Endothelial cell of umbilical vein (primary cell): ENCODE measurements around the gene ABLIM2. TPM values are rescaled to one million over a fixed set of nuclear protein-coding genes. Genes with fewer than 3 reads are reported as not detected.

Experiments used
- BruUV-seq: library from RNA; stranded (reverse); fragments of 400-500 nt; replicated peaks from 2 replicates; lab custom pipeline; 2021; lab: Mats Ljungman, UMichigan
- CTCF ChIA-PET: fragments of 300-600, 350-600 bp; sonication (Branson Sonifier 250); formaldehyde crosslinking; loops from one replicate; lab custom pipeline; 2021; ENCODE audit warnings: antibody characterized with exemption, inconsistent platforms; lab: Charles Lee
- POLR2A ChIA-PET: fragments of 300-600, 350-600 bp; sonication (Branson Sonifier 250); formaldehyde crosslinking; loops from one replicate; lab custom pipeline; 2021; ENCODE audit warnings: antibody characterized with exemption, inconsistent platforms; lab: Charles Lee
- DNase-seq: peaks from one replicate; pipeline ENCODE4 v3.0.0-alpha.2; 2011; ENCODE audit warnings: low read depth, low spot score
- FAIRE-seq: peaks from 2 replicates; lab custom pipeline; 2011; peaks lifted over from hg19 to GRCh38; lab: Jason Lieb, UNC
- H2AFZ ChIP-seq: 2 replicates; pipeline ENCODE4 v1.6.0; 2012; ENCODE audit warnings: low read depth, low read length, control low read depth, inconsistent platforms
- H3K27ac ChIP-seq: 2 replicates; pipeline ENCODE4 v1.5.1; 2011; ENCODE audit warnings: low read depth, mild to moderate bottlenecking, control low read depth, low read length, moderate library complexity; ENCODE audit not compliant: insufficient read depth
- H3K27me3 ChIP-seq, 2 experiments: 2 replicates each; pipeline versions ENCODE4 v1.6.0 to v1.6.1; 2011; ENCODE audit warnings: low read length in 2 of 2, mixed read lengths in 1 of 2; ENCODE audit not compliant: control insufficient read depth in 2 of 2, insufficient read depth in 2 of 2
- H3K36me3 ChIP-seq, 2 experiments: 2 replicates in 1 of 2; 3 replicates in 1 of 2; pipeline ENCODE4 v1.5.1; 2011; ENCODE audit warnings: low read length in 2 of 2, mild to moderate bottlenecking in 1 of 2, moderate library complexity in 1 of 2; ENCODE audit not compliant: control insufficient read depth in 2 of 2, insufficient read depth in 2 of 2; ENCODE audit errors: extremely low read depth in 1 of 2
- H3K4me1 ChIP-seq: 3 replicates; pipeline ENCODE4 v1.5.1; 2011; ENCODE audit warnings: mild to moderate bottlenecking, low read length; ENCODE audit not compliant: control insufficient read depth, insufficient read depth; ENCODE audit errors: extremely low read depth
- H3K4me2 ChIP-seq: 2 replicates; pipeline ENCODE4 v1.6.1; 2011; ENCODE audit warnings: low read length, control low read depth, mixed read lengths; ENCODE audit not compliant: insufficient read depth
- H3K4me3 ChIP-seq, 3 experiments: fragments of 200-600 bp in 1 of 3; sonication (generic), shearing (Covaris generic) in 1 of 3; replicated peaks in 1 of 3; 2 replicates each; pipeline ENCODE4 v1.5.1; 2011 to 2016; ENCODE audit warnings: control low read depth in 3 of 3, low read length in 3 of 3, mild to moderate bottlenecking in 2 of 3, inconsistent platforms in 1 of 3, low read depth in 1 of 3, moderate library complexity in 1 of 3; ENCODE audit not compliant: insufficient read depth in 1 of 3
- H3K79me2 ChIP-seq: 2 replicates; pipeline ENCODE4 v1.6.0; 2012; ENCODE audit warnings: low read length, inconsistent platforms; ENCODE audit not compliant: control insufficient read depth, insufficient read depth
- H3K9ac ChIP-seq: replicated peaks from 2 replicates; pipeline ENCODE3; 2011; ENCODE audit warnings: low read length, control low read depth; ENCODE audit not compliant: insufficient read depth; ENCODE audit errors: extremely low read depth
- H3K9me1 ChIP-seq: replicated peaks from 3 replicates; pipeline ENCODE4 v1.6.0; 2011; ENCODE audit warnings: mild to moderate bottlenecking, low read length; ENCODE audit not compliant: control insufficient read depth, insufficient read depth; ENCODE audit errors: extremely low read depth
- H3K9me3 ChIP-seq: replicated peaks from 2 replicates; pipeline ENCODE4 v1.5.1; 2012; ENCODE audit warnings: low read length, inconsistent platforms; ENCODE audit not compliant: control insufficient read depth, insufficient read depth
- H4K20me1 ChIP-seq: replicated peaks from 2 replicates; pipeline ENCODE3; 2011; ENCODE audit warnings: mild to moderate bottlenecking, low read length; ENCODE audit not compliant: control insufficient read depth, insufficient read depth; ENCODE audit errors: extremely low read depth
- CTCF ChIP-seq, 2 donors: IDR thresholded peaks; 1 replicate in 1 of 2; 2 replicates in 1 of 2; pipeline ENCODE4 v1.5.1; 2011; ENCODE audit warnings: low read length in 2 of 2, mild to moderate bottlenecking in 2 of 2, moderate library complexity in 2 of 2, control low read depth in 1 of 2, inconsistent platforms in 1 of 2, low read depth in 1 of 2; ENCODE audit not compliant: insufficient read depth in 1 of 2; ENCODE audit errors: extremely low read depth in 1 of 2
- EZH2 ChIP-seq: IDR thresholded peaks from 2 replicates; pipeline ENCODE4 v1.6.1; 2012; ENCODE audit warnings: borderline replicate concordance, low read depth, mild to moderate bottlenecking, moderate library complexity, low read length, inconsistent platforms; ENCODE audit not compliant: severe bottlenecking
- FOS ChIP-seq: IDR thresholded peaks from 2 replicates; pipeline ENCODE4 v1.6.1; 2011; ENCODE audit warnings: mild to moderate bottlenecking, low read length, moderate library complexity, borderline replicate concordance; ENCODE audit not compliant: insufficient read depth
- GATA2 ChIP-seq: IDR thresholded peaks from 2 replicates; pipeline ENCODE4 v1.7.0; 2011; ENCODE audit warnings: low read depth, mild to moderate bottlenecking, moderate library complexity, mixed read lengths, low read length; ENCODE audit not compliant: insufficient read length, insufficient read depth
- JUN ChIP-seq: IDR thresholded peaks from 2 replicates; pipeline ENCODE4 v1.6.1; 2011; ENCODE audit warnings: borderline replicate concordance, low read depth; ENCODE audit not compliant: insufficient read length, insufficient read depth
- MAX ChIP-seq: IDR thresholded peaks from 2 replicates; pipeline ENCODE4 v1.6.1; 2011; ENCODE audit not compliant: insufficient read depth, insufficient read length
- MYC ChIP-seq: IDR thresholded peaks from one replicate; pipeline ENCODE4 v1.6.1; 2011; ENCODE audit warnings: mild to moderate bottlenecking, low read depth, low read length
- POLR2A ChIP-seq: IDR thresholded peaks from 2 replicates; pipeline ENCODE4 v1.6.1; 2012; ENCODE audit warnings: low read depth, mild to moderate bottlenecking, control low read depth, low read length
- POLR2AphosphoS5 ChIP-seq: IDR thresholded peaks from 2 replicates; pipeline ENCODE4 v1.6.1; 2012; ENCODE audit warnings: low read depth, mild to moderate bottlenecking, control low read depth, low read length, moderate library complexity; ENCODE audit not compliant: insufficient read depth
- dilution Hi-C: fragments of 300-500 bp; cut with MboI; formaldehyde crosslinking; loops from one replicate; pipeline ENCODE4 v1.15.0; 2019; ENCODE audit warnings: low sequenced_read_pairs; ENCODE audit not compliant: extremely low pct_ligation_motif_present
- intact Hi-C: fragments of 100-400 bp; cut with micrococcal nuclease; formaldehyde crosslinking; loops from one replicate; pipeline ENCODE4 v1.10.0; 2022
- polyA plus RNA-seq, 4 experiments: library from polyadenylated mRNA; depleted of rRNA in 3 of 4; stranded (reverse) in 3 of 4; unstranded in 1 of 4; fragments of >200 nt; gene quantifications; 2 replicates each; pipeline versions ENCODE4 v1.2.1 to v1.2.3, GENCODE V29; 2011 to 2012; ENCODE audit warnings: missing spikeins in 1 of 4
- total RNA-seq: library from RNA; stranded (reverse); gene quantifications from 2 replicates; pipeline ENCODE4 v1.2.3, GENCODE V29; 2021

The ABLIM2 gene
- total and polyA plus RNA-seq, 2 donors (not counting 3 experiments of a cell fraction or from before 2014, with no cell fraction given) = 0.28 to 0.66 TPM

GRCh38 chr4:8013976-8014726 is 144.5 kb downstream of the ABLIM2 start:
- H3K27ac ChIP-seq = no peak overlapping the region
- CTCF ChIA-PET = no interaction called here
- H3K79me2 ChIP-seq = no peaks in the 10 kb centered on the region
- H3K4me2 ChIP-seq = no peak overlapping the region
- DNase-seq = no peak
- no peaks in the 10 kb centered on the region for H3K9me1 ChIP-seq
- no peaks in the 10 kb centered on the region for H3K4me1 ChIP-seq
- dilution Hi-C loops = no loop called here
- H3K9me3 ChIP-seq = no peaks in the 10 kb centered on the region
- no peak for FAIRE-seq
- no peak overlapping the region for H2AFZ ChIP-seq
- TF ChIP-seq JUN = no peak
- TF ChIP-seq POLR2AphosphoS5 = no peak
- no peak for TF ChIP-seq EZH2
- no peak for TF ChIP-seq CTCF (IDR thresholded peaks at IDR 0.05; ENCODE audit: extremely low read depth in 1 of 2, insufficient read depth in 1 of 2, low read depth in 1 of 2, low read length in 2 of 2)
- TF ChIP-seq FOS = no peak
- no peak for TF ChIP-seq MAX
- no peak for TF ChIP-seq GATA2
- no peak for TF ChIP-seq POLR2A
- TF ChIP-seq MYC = no peak
- H4K20me1 ChIP-seq = no peaks in the 10 kb centered on the region
- peaks cover 0 to 2% of the 10 kb centered on the region in 2 experiments for H3K27me3 ChIP-seq
- POLR2A ChIA-PET = no interaction called here
- no peaks in the 10 kb centered on the region for H3K36me3 ChIP-seq
- no peak overlapping the region for H3K9ac ChIP-seq
- BruUV-seq = no TSS peak
- H3K4me3 ChIP-seq = no peak overlapping the region
- intact Hi-C loops = no loop called here
